Body of pancreas (tissue), 4 donors: ENCODE measurements around the gene MUC5B.

Experiments used
- CTCF ChIP-seq, 7 experiments: fragments of 450-650 bp in 4 of 7; fragments of 200-600 bp in 3 of 7; sonication (generic) in 3 of 7; IDR thresholded peaks; one replicate each; pipeline ENCODE4 v1.5.1; 2016 to 2019; ENCODE audit warnings: antibody characterized with exemption in 7 of 7
- POLR2A ChIP-seq, 3 donors: fragments of 450-650 bp; IDR thresholded peaks; one replicate each; pipeline ENCODE4 v1.6.1; 2016; ENCODE audit warnings: antibody characterized with exemption in 3 of 3, mild to moderate bottlenecking in 2 of 3

- TF ChIP-seq CTCF (IDR thresholded peaks at IDR 0.05) = peak in 3 of 7 experiments; percentile 5 to 15 (median 7)
- peak in 2 of 3 donors; percentile 38 to 49 for TF ChIP-seq POLR2A (IDR thresholded peaks at IDR 0.05)
Measured at GRCh38 chr11:1304380-1304779, 81.5 kb downstream of the MUC5B start.
